ENCODE data around the gene MRGPRX2. TPM values are rescaled to one million over a fixed set of nuclear protein-coding genes. Genes with fewer than 3 reads are reported as not detected.
A peak's percentile ranks its signal among the peaks of the same experiment; 100 is the strongest.

Gene MRGPRX2
- total and polyA plus RNA-seq, 9 of the 15 experiments (the other 6 are each of a cell fraction or from before 2014, with no cell fraction given): not detected

DNA sequence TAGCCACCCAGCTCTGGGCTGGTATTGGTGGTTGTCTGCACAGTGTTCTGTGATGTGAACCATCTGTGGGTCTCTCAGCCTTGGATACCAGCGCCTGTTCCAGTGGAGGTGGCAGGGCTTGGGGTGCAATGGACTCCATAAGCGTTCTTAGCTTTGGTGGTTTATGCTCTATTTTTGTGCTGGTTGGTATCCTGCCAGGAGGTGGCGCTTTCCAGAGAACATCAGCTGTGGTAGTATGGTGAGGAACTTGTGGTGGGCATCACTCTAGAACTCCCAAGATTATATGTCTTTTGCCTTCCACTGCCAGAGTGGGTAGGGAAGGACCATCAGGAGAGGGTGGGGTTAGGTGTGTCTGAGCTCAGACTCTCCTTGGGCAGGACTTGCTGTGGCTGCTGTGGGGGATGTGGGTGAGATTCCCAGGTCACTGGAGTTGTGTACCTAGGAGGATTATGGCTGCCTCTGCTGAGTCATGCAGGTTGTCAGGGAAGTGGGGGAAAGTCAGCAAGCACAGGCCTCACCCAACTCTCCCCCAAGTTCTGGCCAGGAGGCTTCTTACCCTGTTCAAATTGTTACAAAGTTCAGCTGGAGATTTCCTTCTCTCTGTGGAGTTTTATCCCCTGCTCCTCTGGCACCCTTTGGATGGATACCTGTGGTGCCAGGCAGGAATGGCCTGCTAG lies 47.2 kb downstream of the MRGPRX2 start:
- H3K4me1 ChIP-seq (replicated peaks in 1 of 2; ENCODE audit: control insufficient read depth in 2 of 2, insufficient read depth in 2 of 2, low read length in 2 of 2): no peaks in the 10 kb centered on the region
- intact Hi-C loops (cut with micrococcal nuclease) (no loop called here), in situ Hi-C loops (cut with MboI) (no loop called here)
- H2AFZ ChIP-seq (ENCODE audit: low read depth, low read length): no peak overlapping the region
- H3K9ac ChIP-seq (ENCODE audit: insufficient read depth in 1 of 2, low read depth in 2 of 2, low read length in 2 of 2): no peak overlapping the region
- H3K9me1 ChIP-seq (ENCODE audit: control insufficient read depth, insufficient read depth, low read length): no peaks in the 10 kb centered on the region
- no peak overlapping the region for H3K4me3 ChIP-seq
- H4K20me1 ChIP-seq (replicated peaks; ENCODE audit: control insufficient read depth, insufficient read depth, low read length): no peaks in the 10 kb centered on the region
- no peaks in the 10 kb centered on the region for H3K36me3 ChIP-seq (ENCODE audit: control insufficient read depth, insufficient read depth, low read length)
- FAIRE-seq (peak; percentile 75), ATAC-seq (peak; percentile 64; the same call in 2 of the 3 replicates), DNase-seq (ENCODE audit: extremely low read depth in 1 of 4, low spot score in 3 of 4) (peak in 1 of 4 experiments; percentile 11)
- no peaks in the 10 kb centered on the region for H3K79me2 ChIP-seq (ENCODE audit: control insufficient read depth, insufficient read depth, low read length)
- CTCF ChIA-PET (ENCODE audit: low intra/inter-chr PET ratio): no interaction called here
- H3K4me2 ChIP-seq (ENCODE audit: insufficient read depth, low read length): no peak overlapping the region
- H3K27ac ChIP-seq (ENCODE audit: extremely low read depth, low read depth, low read length): no peak overlapping the region
- no peaks in the 10 kb centered on the region for H3K9me3 ChIP-seq (replicated peaks; ENCODE audit: control insufficient read depth, insufficient read depth, low read depth, low read length)
- WGBS (ENCODE audit: insufficient coverage, low coverage, missing lambda C conversion rate): 0% methylated on average over 3 of the region's 3 CpGs
- TF ChIP-seq, protein P1, sequence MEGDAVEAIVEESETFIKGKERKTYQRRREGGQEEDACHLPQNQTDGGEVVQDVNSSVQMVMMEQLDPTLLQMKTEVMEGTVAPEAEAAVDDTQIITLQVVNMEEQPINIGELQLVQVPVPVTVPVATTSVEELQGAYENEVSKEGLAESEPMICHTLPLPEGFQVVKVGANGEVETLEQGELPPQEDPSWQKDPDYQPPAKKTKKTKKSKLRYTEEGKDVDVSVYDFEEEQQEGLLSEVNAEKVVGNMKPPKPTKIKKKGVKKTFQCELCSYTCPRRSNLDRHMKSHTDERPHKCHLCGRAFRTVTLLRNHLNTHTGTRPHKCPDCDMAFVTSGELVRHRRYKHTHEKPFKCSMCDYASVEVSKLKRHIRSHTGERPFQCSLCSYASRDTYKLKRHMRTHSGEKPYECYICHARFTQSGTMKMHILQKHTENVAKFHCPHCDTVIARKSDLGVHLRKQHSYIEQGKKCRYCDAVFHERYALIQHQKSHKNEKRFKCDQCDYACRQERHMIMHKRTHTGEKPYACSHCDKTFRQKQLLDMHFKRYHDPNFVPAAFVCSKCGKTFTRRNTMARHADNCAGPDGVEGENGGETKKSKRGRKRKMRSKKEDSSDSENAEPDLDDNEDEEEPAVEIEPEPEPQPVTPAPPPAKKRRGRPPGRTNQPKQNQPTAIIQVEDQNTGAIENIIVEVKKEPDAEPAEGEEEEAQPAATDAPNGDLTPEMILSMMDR (IDR thresholded peaks at IDR 0.05 in 2 of 3, conservative IDR thresholded peaks at IDR 0.05 in 1 of 3; ENCODE audit: insufficient read depth in 2 of 3, low read depth in 1 of 3, low read length in 3 of 3): peak; percentile 35 to 53 (median 47)
- TF ChIP-seq JUNB (CRISPR knock-in tag; conservative IDR thresholded peaks at IDR 0.05): no peak
- no peak for TF ChIP-seq ZNF444 (CRISPR knock-in tag; IDR thresholded peaks at IDR 0.05)
- no peak for TF ChIP-seq SPI1 (IDR thresholded peaks at IDR 0.05; ENCODE audit: borderline replicate concordance, low read depth, low read length)
- TF ChIP-seq NFE2 (IDR thresholded peaks at IDR 0.05; ENCODE audit: low read depth): 0 out of 2 replicates have a peak, but pooled peaks have one; percentile 10
- TF ChIP-seq ZSCAN32 (CRISPR knock-in tag; IDR thresholded peaks at IDR 0.05): no peak
- TF ChIP-seq YY1 (IDR thresholded peaks at IDR 0.05; ENCODE audit: borderline replicate concordance in 1 of 3, control insufficient read depth in 1 of 3, extremely low read depth in 1 of 3, insufficient read depth in 3 of 3, insufficient read length in 1 of 3, insufficient replicate concordance in 2 of 3, low read depth in 1 of 3, low read length in 2 of 3): peak in 1 of 3 experiments; percentile 12
- no peaks in the 10 kb centered on the region for H3K27me3 ChIP-seq (ENCODE audit: control insufficient read depth in 2 of 2, insufficient read depth in 2 of 2, low read length in 2 of 2)
- BruUV-seq (replicated peaks): no TSS peak
- POLR2A ChIA-PET: no interaction called here
